Hippocampal formation (tissue), 2 donors: ENCODE data around the gene ALKBH4.
A peak's percentile ranks its signal among the peaks of the same experiment; 100 is the strongest.
"Not testable (repeated sequence)": the region's sequence is repeated elsewhere in the genome, so short reads cannot be mapped to it uniquely, and the experiment has no call there.

Source experiments
- DNase-seq, 2 donors: peaks; one replicate each; lab custom pipeline; 2025; lab: John Stamatoyannopoulos, UW

The ALKBH4 gene

GRCh38 chr7:102427019-102427405 is 37.7 kb downstream of the ALKBH4 start:
- DNase-seq, result no peak

- no peak for DNase-seq
Measured at GRCh38 chr7:102426268-102427018, 38.2 kb downstream of the ALKBH4 start.

GRCh38 chr7:102425639-102426267 is 38.9 kb downstream of the ALKBH4 start:
- peak in 1 of 2 donors; percentile 26 for DNase-seq

GRCh38 chr7:102424787-102425218 is 39.9 kb downstream of the ALKBH4 start:
- no peak for DNase-seq

GRCh38 chr7:102424129-102424551 is 40.5 kb downstream of the ALKBH4 start:
- DNase-seq, result no peak

- DNase-seq, result no peak
Measured at GRCh38 chr7:102421706-102422240, 42.9 kb downstream of the ALKBH4 start.

- no peak for DNase-seq
Measured at GRCh38 chr7:102418592-102418991, 46.1 kb downstream of the ALKBH4 start.

GRCh38 chr7:102417105-102417504 is 47.6 kb downstream of the ALKBH4 start:
- DNase-seq, result no peak

- DNase-seq, result no peak
Measured at GRCh38 chr7:102416406-102416805, 48.3 kb downstream of the ALKBH4 start.

GRCh38 chr7:102415685-102416225 is 48.9 kb downstream of the ALKBH4 start:
- no peak for DNase-seq

GRCh38 chr7:102413611-102414010 is 51.1 kb downstream of the ALKBH4 start:
- no peak for DNase-seq

GRCh38 chr7:102413091-102413490 is 51.6 kb downstream of the ALKBH4 start:
- DNase-seq, result no peak

GRCh38 chr7:102412548-102412947 is 52.1 kb downstream of the ALKBH4 start:
- DNase-seq, result peak; percentile 15 to 21

- no peak for DNase-seq
Measured at GRCh38 chr7:102410918-102411317, 53.7 kb downstream of the ALKBH4 start.

GRCh38 chr7:102410123-102410522 is 54.5 kb downstream of the ALKBH4 start:
- no peak for DNase-seq

GRCh38 chr7:102409340-102409739 is 55.3 kb downstream of the ALKBH4 start:
- DNase-seq, result no peak

GRCh38 chr7:102408530-102408929 is 56.1 kb downstream of the ALKBH4 start:
- DNase-seq, result not testable (repeated sequence)

- DNase-seq, result no peak
Measured at GRCh38 chr7:102407910-102408309, 56.8 kb downstream of the ALKBH4 start.
